ENCODE data around the gene ANKRD13D.

The ANKRD13D gene

GRCh38 chr11:67245046-67245445 lies 44.1 kb upstream of the ANKRD13D start:
- H3K27me3 ChIP-seq (ENCODE audit: insufficient read depth, low read depth, severe bottlenecking): no peaks in the 10 kb centered on the region
- H3K4me3 ChIP-seq (ENCODE audit: low read depth, low read length): no peak overlapping the region
- H3K36me3 ChIP-seq: peaks cover 81% of the 10 kb centered on the region
- H3K9me3 ChIP-seq (ENCODE audit: severe bottlenecking): no peaks in the 10 kb centered on the region
- no peak overlapping the region for H3K27ac ChIP-seq
- TF ChIP-seq CTCF (IDR thresholded peaks at IDR 0.05; ENCODE audit: low read depth, low read length): no peak
- no peak for DNase-seq

- Histone ChIP-seq H3K36me3 (peaks cover 96% of the 10 kb centered on the region), H3K4me3 (ENCODE audit: low read depth, low read length) (no peak overlapping the region), H3K27ac (no peak overlapping the region), H3K27me3 (ENCODE audit: insufficient read depth, low read depth, severe bottlenecking) (no peaks in the 10 kb centered on the region), H3K9me3 (ENCODE audit: severe bottlenecking) (no peaks in the 10 kb centered on the region)
- no peak for TF ChIP-seq CTCF (IDR thresholded peaks at IDR 0.05; ENCODE audit: low read depth, low read length)
- DNase-seq: no peak
These were observed 41.1 kb upstream of the ANKRD13D start for GRCh38 chr11:67247946-67248550.

- no peak overlapping the region for H3K27ac ChIP-seq
- H3K9me3 ChIP-seq (ENCODE audit: severe bottlenecking): no peaks in the 10 kb centered on the region
- no peak for DNase-seq
- no peak overlapping the region for H3K4me3 ChIP-seq (ENCODE audit: low read depth, low read length)
- H3K36me3 ChIP-seq: peaks cover 96% of the 10 kb centered on the region
- H3K27me3 ChIP-seq (ENCODE audit: insufficient read depth, low read depth, severe bottlenecking): no peaks in the 10 kb centered on the region
- no peak for TF ChIP-seq CTCF (IDR thresholded peaks at IDR 0.05; ENCODE audit: low read depth, low read length)
These were observed 40.5 kb upstream of the ANKRD13D start for GRCh38 chr11:67248653-67249052.

- Histone ChIP-seq H3K4me3 (ENCODE audit: low read depth, low read length) (no peak overlapping the region), H3K36me3 (peaks cover 96% of the 10 kb centered on the region)
These were observed 38.8 kb upstream of the ANKRD13D start for GRCh38 chr11:67250059-67251043.

GRCh38 chr11:67251841-67252240 lies 37.3 kb upstream of the ANKRD13D start:
- Histone ChIP-seq H3K9me3 (ENCODE audit: severe bottlenecking) (no peaks in the 10 kb centered on the region), H3K36me3 (peaks cover 94% of the 10 kb centered on the region), H3K27me3 (ENCODE audit: insufficient read depth, low read depth, severe bottlenecking) (no peaks in the 10 kb centered on the region), H3K4me3 (ENCODE audit: low read depth, low read length) (no peak overlapping the region), H3K27ac (no peak overlapping the region)
- no peak for DNase-seq
- TF ChIP-seq CTCF (IDR thresholded peaks at IDR 0.05; ENCODE audit: low read depth, low read length): no peak

More at GRCh38 chr11:67250059-67251043, 38.8 kb upstream of the ANKRD13D start:
- no peak for DNase-seq
- no peaks in the 10 kb centered on the region for H3K27me3 ChIP-seq (ENCODE audit: insufficient read depth, low read depth, severe bottlenecking)
- no peak overlapping the region for H3K27ac ChIP-seq
- TF ChIP-seq CTCF (IDR thresholded peaks at IDR 0.05; ENCODE audit: low read depth, low read length): no peak
- no peaks in the 10 kb centered on the region for H3K9me3 ChIP-seq (ENCODE audit: severe bottlenecking)
